ENCODE data around the gene FYN. TPM values are rescaled to one million over a fixed set of nuclear protein-coding genes. Genes with fewer than 3 reads are reported as not detected.

FYN gene
- total RNA-seq, 2 experiments from 2014 or later: 266 to 323 TPM

DNA sequence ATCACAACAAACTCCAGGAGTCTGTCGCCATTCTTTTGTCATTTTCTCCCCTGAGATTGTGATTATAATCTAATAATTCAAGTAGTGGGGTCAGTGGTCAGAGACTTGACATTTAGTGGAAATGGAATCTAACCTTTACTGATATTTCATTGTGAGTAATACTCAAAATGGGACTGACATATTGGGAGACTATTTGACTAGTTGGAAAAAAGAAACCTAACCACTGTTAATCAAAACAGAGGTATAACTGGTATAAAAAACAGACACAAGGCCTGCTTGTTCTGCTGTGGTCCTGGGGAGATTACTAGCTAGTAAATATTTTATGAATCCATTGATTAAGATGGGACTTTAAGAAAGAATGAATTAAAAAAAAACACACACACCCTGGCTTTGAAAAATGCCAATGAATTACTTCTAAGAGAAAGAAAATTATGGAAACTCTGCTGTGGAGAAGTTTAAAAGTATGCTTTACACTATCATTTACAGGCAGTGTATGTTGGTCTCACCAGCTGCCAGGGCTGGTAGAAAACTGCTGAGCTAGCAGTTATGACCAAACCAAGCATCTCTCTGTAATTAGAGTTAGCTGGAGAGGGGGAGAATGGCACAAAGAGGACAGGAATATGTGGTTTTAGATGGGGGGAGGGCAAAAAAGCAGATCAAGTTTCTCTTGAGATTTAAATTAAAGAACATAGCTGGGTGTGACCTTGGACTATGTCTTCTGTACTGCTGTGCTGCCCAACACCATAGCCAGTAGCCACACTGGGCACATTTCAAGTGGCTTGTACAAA is 103.7 kb downstream of the FYN start:
- no peak overlapping the region for H3K4me3 Mint-ChIP-seq
- CTCF ChIA-PET: interaction anchor here (0.7 to 1.9 kb wide), 10 partner anchors 10 to 81 kb away, joined by 3 to 6 read pairs (median 4); no protein-coding TSS in a partner anchor
- ATAC-seq: no peak
- no peaks in the 10 kb centered on the region for H3K9me3 Mint-ChIP-seq (ENCODE audit: low read depth)
- DNase-seq: no peak
- H3K36me3 Mint-ChIP-seq: peaks cover 42% of the 10 kb centered on the region
- H3K27me3 Mint-ChIP-seq: no peaks in the 10 kb centered on the region
- peak overlapping the region; percentile 99 for H3K27ac Mint-ChIP-seq
- peaks cover 93% of the 10 kb centered on the region for H3K4me1 Mint-ChIP-seq

DNA sequence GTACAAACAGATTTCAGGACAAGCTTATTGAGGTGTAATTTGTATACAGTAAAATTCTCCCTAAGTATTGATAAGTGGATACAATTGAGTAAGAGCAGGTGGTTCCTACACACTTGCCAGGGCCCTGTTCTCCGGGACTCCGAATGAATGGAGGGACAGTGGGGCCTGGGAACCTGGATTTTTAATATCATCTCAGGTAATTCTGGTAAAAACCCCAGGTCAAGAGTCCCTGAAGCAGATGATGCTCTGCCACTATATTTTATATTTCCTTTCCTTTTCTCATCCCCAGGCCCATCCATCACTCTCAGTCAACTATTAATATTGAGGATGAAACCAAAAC is 104.9 kb downstream of the FYN start:
- Mint-ChIP-seq H3K4me1 (peaks cover 92% of the 10 kb centered on the region), H3K36me3 (peaks cover 44% of the 10 kb centered on the region), H3K4me3 (no peak overlapping the region), H3K9me3 (ENCODE audit: low read depth) (no peaks in the 10 kb centered on the region), H3K27ac (peak overlapping the region; percentile 99), H3K27me3 (no peaks in the 10 kb centered on the region)
- no peak for ATAC-seq
- CTCF ChIA-PET: interaction anchor here (1.0 to 3.2 kb wide), 5 partner anchors 8 to 228 kb away, joined by 3 to 13 read pairs (median 4); no protein-coding TSS in a partner anchor
- DNase-seq: no peak

DNA sequence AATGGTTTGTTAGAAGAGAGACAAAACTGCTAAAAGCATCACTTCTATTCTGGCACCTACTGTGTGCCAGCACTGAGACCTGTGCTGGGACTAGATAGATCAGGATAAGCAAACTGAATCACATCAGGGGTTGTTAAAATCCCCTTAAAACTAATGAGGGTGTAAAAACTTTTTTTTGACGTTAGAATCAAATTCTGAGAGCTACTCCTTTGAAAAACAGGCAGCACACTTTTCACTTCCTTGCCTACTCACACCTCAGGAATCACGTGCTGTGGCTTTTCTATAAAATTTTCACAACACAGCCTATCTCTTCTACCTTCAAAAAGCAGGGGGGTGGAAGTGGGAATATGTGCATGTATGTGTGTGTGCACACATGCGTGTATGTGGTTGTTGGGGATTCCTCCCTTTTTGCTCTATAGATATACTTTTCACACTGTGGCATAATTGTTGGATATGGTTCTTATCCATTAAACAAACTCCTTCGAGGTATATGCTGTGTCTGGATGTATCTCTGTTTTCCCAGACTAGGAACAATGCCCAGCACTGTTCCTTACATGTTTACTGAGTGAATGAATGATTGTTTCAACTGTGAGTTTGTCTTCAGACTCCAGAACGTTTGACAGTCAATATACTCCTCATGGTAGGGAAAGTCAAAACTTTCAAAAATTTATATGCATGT is 105.4 kb downstream of the FYN start:
- Mint-ChIP-seq H3K4me1 (peaks cover 95% of the 10 kb centered on the region), H3K36me3 (peaks cover 46% of the 10 kb centered on the region), H3K4me3 (peak overlapping the region; percentile 13), H3K27ac (peak overlapping the region; percentile 99), H3K27me3 (no peaks in the 10 kb centered on the region), H3K9me3 (ENCODE audit: low read depth) (no peaks in the 10 kb centered on the region)
- DNase-seq (no peak), ATAC-seq (no peak)
- CTCF ChIA-PET: interaction anchor here (1.0 to 3.2 kb wide), 7 partner anchors 9 to 229 kb away, joined by 3 to 13 read pairs (median 5); no protein-coding TSS in a partner anchor

- Mint-ChIP-seq H3K9me3 (ENCODE audit: low read depth) (no peaks in the 10 kb centered on the region), H3K4me3 (peak overlapping the region; percentile 64), H3K36me3 (peaks cover 37% of the 10 kb centered on the region), H3K27ac (peak overlapping the region; percentile 99), H3K27me3 (no peaks in the 10 kb centered on the region), H3K4me1 (peaks cover 97% of the 10 kb centered on the region)
- CTCF ChIA-PET: interaction anchor here (1.1 to 3.2 kb wide), 6 partner anchors 10 to 227 kb away, joined by 3 to 13 read pairs (median 6); no protein-coding TSS in a partner anchor
- ATAC-seq (no peak), DNase-seq (no peak)
These were observed 106.9 kb downstream of the FYN start for GRCh38 chr6:111766201-111766857.

GRCh38 chr6:111765763-111766162 is 107.5 kb downstream of the FYN start:
- Mint-ChIP-seq H3K27ac (peak overlapping the region; percentile 99), H3K9me3 (ENCODE audit: low read depth) (no peaks in the 10 kb centered on the region), H3K4me1 (peaks cover 97% of the 10 kb centered on the region), H3K4me3 (peak overlapping the region; percentile 64), H3K36me3 (peaks cover 37% of the 10 kb centered on the region), H3K27me3 (no peaks in the 10 kb centered on the region)
- no peak for DNase-seq
- CTCF ChIA-PET: interaction anchor here (1.1 to 3.2 kb wide), 4 partner anchors 11 to 227 kb away, joined by 3 to 13 read pairs (median 6); no protein-coding TSS in a partner anchor
- ATAC-seq: peak; percentile 1

DNA sequence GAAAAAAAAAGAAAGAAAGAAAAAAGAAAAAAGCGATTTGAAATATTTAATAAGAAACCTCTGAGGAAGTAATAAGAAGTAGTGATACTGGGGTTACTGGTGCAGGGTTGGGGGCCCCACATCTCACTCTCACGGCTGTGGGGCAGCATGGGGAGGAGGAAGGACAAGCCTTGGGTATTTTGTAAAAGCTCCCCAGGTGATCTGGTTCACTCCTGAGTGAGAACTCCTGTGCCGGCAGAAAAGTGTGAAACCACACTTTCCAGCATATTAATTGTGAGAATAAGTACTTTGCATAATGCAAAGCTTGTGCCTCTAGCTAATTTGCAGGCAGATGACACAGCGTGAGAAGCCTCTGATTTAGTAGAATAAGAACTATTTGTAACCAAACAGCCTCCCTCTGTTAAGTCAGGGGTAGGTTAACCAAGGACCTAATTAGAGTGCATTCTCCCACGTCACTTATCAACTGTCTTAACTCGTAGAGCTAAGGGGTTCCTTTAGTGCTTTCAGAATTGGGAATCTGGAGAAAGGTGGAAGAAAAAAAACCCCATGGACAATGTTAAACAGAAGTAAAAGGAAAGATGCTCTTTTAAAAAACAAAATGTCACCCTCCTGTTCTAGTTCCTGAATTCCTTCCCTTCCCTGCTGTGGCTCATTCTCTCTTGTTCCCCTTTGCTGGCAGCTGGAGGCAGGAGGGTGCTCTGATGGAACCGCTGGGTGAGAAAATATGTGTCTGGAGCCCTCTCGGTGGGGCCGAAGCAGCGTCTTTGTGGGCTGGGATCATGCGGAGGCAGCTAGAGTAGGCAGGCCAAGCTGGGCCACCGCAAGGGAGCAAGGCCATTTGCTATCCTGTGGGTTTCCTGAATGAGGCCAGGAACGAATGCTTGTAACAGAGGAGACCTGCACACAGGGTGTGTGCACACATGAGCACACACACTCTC is 108.7 kb downstream of the FYN start:
- Mint-ChIP-seq H3K4me3 (peak overlapping the region; percentile 64), H3K36me3 (peaks cover 32% of the 10 kb centered on the region), H3K27me3 (no peaks in the 10 kb centered on the region), H3K27ac (peak overlapping the region; percentile 99), H3K4me1 (peaks cover 98% of the 10 kb centered on the region), H3K9me3 (ENCODE audit: low read depth) (no peaks in the 10 kb centered on the region)
- ATAC-seq (peak; percentile 50), DNase-seq (peak; percentile 83)
- CTCF ChIA-PET: interaction anchor here (0.6 to 4.5 kb wide), 14 partner anchors 12 to 280 kb away, joined by 3 to 52 read pairs (median 4); no protein-coding TSS in a partner anchor

- H3K27me3 Mint-ChIP-seq: no peaks in the 10 kb centered on the region
- H3K4me1 Mint-ChIP-seq: peaks cover 97% of the 10 kb centered on the region
- peaks cover 31% of the 10 kb centered on the region for H3K36me3 Mint-ChIP-seq
- CTCF ChIA-PET: interaction anchor here (0.8 to 4.5 kb wide), 13 partner anchors 11 to 280 kb away, joined by 3 to 52 read pairs (median 5); no protein-coding TSS in a partner anchor
- H3K9me3 Mint-ChIP-seq (ENCODE audit: low read depth): no peaks in the 10 kb centered on the region
- no peak for ATAC-seq
- peak overlapping the region; percentile 99 for H3K27ac Mint-ChIP-seq
- H3K4me3 Mint-ChIP-seq: peak overlapping the region; percentile 57
- DNase-seq: no peak
These were observed 109.9 kb downstream of the FYN start for GRCh38 chr6:111763381-111763780.

GRCh38 chr6:111761783-111762312 is 111.4 kb downstream of the FYN start:
- H3K4me3 Mint-ChIP-seq: peak overlapping the region; percentile 75
- H3K36me3 Mint-ChIP-seq: peaks cover 38% of the 10 kb centered on the region
- no peaks in the 10 kb centered on the region for H3K9me3 Mint-ChIP-seq (ENCODE audit: low read depth)
- no peaks in the 10 kb centered on the region for H3K27me3 Mint-ChIP-seq
- CTCF ChIA-PET: interaction anchor here (0.8 to 4.5 kb wide), 9 partner anchors 9 to 112 kb away, joined by 3 to 52 read pairs (median 3); partner anchors contain the start of gene FYN
- no peak for ATAC-seq
- H3K4me1 Mint-ChIP-seq: peaks cover 94% of the 10 kb centered on the region
- peak overlapping the region; percentile 99 for H3K27ac Mint-ChIP-seq
- DNase-seq: no peak

DNA sequence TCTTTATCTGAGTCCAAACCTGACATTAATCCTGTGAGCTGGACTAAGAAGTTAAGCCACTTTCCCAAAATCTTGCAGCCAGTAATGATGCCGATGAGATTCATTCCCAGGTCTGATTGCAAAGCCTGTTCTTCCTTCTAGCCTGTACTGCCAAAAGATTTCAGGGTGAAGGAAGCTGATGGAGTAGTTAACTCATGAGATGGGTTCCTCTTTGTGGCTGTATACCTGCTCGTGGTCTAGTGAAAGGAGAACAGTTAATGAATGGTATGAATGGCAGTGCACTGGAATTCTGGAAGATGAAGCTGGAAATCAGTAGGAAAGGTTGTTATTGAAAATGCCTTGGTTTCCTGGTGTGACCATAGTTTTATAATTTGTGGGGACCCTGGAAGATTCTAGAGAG is 112.0 kb downstream of the FYN start:
- Mint-ChIP-seq H3K27ac (peak overlapping the region; percentile 99), H3K4me3 (peak overlapping the region; percentile 75), H3K4me1 (peaks cover 90% of the 10 kb centered on the region), H3K9me3 (ENCODE audit: low read depth) (no peaks in the 10 kb centered on the region), H3K27me3 (no peaks in the 10 kb centered on the region), H3K36me3 (peaks cover 36% of the 10 kb centered on the region)
- ATAC-seq (no peak), DNase-seq (no peak)
- CTCF ChIA-PET: interaction anchor here (0.8 to 4.5 kb wide), 9 partner anchors 8 to 112 kb away, joined by 3 to 52 read pairs (median 4); partner anchors contain the start of gene FYN

- DNase-seq: peak; percentile 62
- CTCF ChIA-PET: interaction anchor here (0.8 to 2.2 kb wide), 14 partner anchors 10 to 107 kb away, joined by 3 to 16 read pairs (median 4); no protein-coding TSS in a partner anchor
- Mint-ChIP-seq H3K9me3 (ENCODE audit: low read depth) (no peaks in the 10 kb centered on the region), H3K4me3 (peak overlapping the region; percentile 75), H3K27me3 (no peaks in the 10 kb centered on the region), H3K27ac (peak overlapping the region; percentile 99), H3K4me1 (peaks cover 90% of the 10 kb centered on the region), H3K36me3 (peaks cover 35% of the 10 kb centered on the region)
- peak; percentile 46 for ATAC-seq
These were observed 113.1 kb downstream of the FYN start for GRCh38 chr6:111759836-111760785.

DNA sequence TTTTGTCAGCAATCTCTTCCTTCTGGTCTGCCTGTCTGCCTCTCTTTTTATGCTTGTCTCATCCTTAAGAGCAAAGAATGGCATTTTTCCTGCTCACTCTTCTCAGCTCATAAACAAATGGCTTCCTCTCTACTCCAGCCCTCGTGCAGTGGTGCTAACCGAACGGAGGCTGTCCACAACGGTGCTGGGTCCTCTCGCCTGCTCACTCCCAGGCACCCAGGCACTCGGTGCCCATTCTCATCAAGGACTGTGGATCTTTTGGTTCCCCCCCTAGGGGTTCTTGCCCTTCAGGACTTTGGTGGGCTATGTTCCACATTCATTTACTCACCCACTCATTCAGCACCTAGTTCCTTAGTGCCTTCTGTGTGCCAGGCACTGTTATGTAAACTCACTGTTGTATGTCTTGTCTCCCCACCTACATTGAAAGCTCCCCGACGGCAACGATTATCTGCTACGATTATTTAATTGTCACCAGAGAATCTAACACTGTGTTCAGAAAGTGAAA is 113.9 kb downstream of the FYN start:
- ATAC-seq (peak; percentile 27), DNase-seq (peak; percentile 68)
- CTCF ChIA-PET: interaction anchor here (0.8 to 2.2 kb wide), 12 partner anchors 11 to 108 kb away, joined by 3 to 16 read pairs (median 4); no protein-coding TSS in a partner anchor
- Mint-ChIP-seq H3K4me3 (peak overlapping the region; percentile 75), H3K36me3 (peaks cover 38% of the 10 kb centered on the region), H3K27ac (peak overlapping the region; percentile 99), H3K4me1 (peaks cover 88% of the 10 kb centered on the region), H3K27me3 (no peaks in the 10 kb centered on the region), H3K9me3 (ENCODE audit: low read depth) (no peaks in the 10 kb centered on the region)

Data from activated CD8-positive, alpha-beta memory T cell treated with anti-CD3 and anti-CD28 coated beads, Interleukin-2, amount 10 ng/mL, durations not matched to agents 7 days and 5 days (primary cell).